ENCODE measurements around the gene EIF6. TPM values are rescaled to one million over a fixed set of nuclear protein-coding genes. Genes with fewer than 3 reads are reported as not detected.

EIF6 gene
- total and polyA plus RNA-seq, 2 donors (not counting 1 experiment from before 2014, with no cell fraction given): 117 to 156 TPM

DNA sequence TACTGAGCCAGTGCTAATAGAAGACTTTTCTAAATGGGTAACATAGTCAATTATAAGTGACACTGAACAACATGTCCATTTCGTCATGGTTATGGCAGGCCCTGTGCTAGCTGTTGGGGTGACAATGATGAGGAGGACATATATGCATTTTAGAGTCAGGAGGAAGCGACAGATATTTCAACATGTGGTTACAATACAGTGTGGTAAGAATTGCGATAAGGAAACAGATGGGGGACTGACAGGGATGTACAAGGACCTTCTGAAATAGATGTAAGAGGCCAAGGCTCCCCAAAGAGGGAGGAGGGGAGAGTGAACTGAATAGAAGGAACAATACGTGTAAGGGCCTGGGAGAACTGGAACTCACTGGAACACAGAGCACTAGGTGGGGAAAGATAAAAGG lies 46.4 kb downstream of the EIF6 start:
- Histone ChIP-seq H4K20me1 (ENCODE audit: control insufficient read depth, extremely low read depth, insufficient read depth, low read length) (no peaks in the 10 kb centered on the region), H3K9ac (ENCODE audit: insufficient read depth, low read length) (no peak overlapping the region), H3K4me1 (ENCODE audit: control insufficient read depth, extremely low read depth, insufficient read depth, low read length) (no peaks in the 10 kb centered on the region), H3K79me2 (ENCODE audit: control insufficient read depth, insufficient read depth, low read length) (no peaks in the 10 kb centered on the region), H2AFZ (ENCODE audit: low read length) (no peak overlapping the region), H3K36me3 (ENCODE audit: control insufficient read depth, insufficient read depth, low read length) (no peaks in the 10 kb centered on the region), H3K4me2 (ENCODE audit: extremely low read depth, insufficient read depth, low read length) (no peak overlapping the region), H3K27me3 (ENCODE audit: control insufficient read depth, insufficient read depth, low read length) (peaks cover 13% of the 10 kb centered on the region), H3K4me3 (replicated peaks in 1 of 4; ENCODE audit: control extremely low read depth in 1 of 4, insufficient read depth in 1 of 4, low read depth in 3 of 4, low read length in 4 of 4) (no peak overlapping the region), H3K9me3 (ENCODE audit: control insufficient read depth, insufficient read depth, low read depth, low read length) (no peaks in the 10 kb centered on the region), H3K27ac (ENCODE audit: insufficient read depth, low read length) (no peak overlapping the region)
- DNase-seq (ENCODE audit: low read depth in 2 of 2): no peak
- TF ChIP-seq CTCF (conservative IDR thresholded peaks at IDR 0.05 in 1 of 2, IDR thresholded peaks at IDR 0.05 in 1 of 2; ENCODE audit: low read depth in 1 of 2, low read length in 2 of 2): no peak
- TF ChIP-seq EZH2 (IDR thresholded peaks at IDR 0.05; ENCODE audit: low read length, missing control alignments): no peak

GRCh38 chr20:35237486-35237885 lies 47.1 kb downstream of the EIF6 start:
- Histone ChIP-seq H3K79me2 (ENCODE audit: control insufficient read depth, insufficient read depth, low read length) (no peaks in the 10 kb centered on the region), H3K9ac (ENCODE audit: insufficient read depth, low read length) (no peak overlapping the region), H3K27ac (ENCODE audit: insufficient read depth, low read length) (no peak overlapping the region), H4K20me1 (ENCODE audit: control insufficient read depth, extremely low read depth, insufficient read depth, low read length) (no peaks in the 10 kb centered on the region), H2AFZ (ENCODE audit: low read length) (no peak overlapping the region), H3K4me3 (replicated peaks in 1 of 4; ENCODE audit: control extremely low read depth in 1 of 4, insufficient read depth in 1 of 4, low read depth in 3 of 4, low read length in 4 of 4) (no peak overlapping the region), H3K27me3 (ENCODE audit: control insufficient read depth, insufficient read depth, low read length) (peaks cover 13% of the 10 kb centered on the region), H3K9me3 (ENCODE audit: control insufficient read depth, insufficient read depth, low read depth, low read length) (no peaks in the 10 kb centered on the region), H3K4me1 (ENCODE audit: control insufficient read depth, extremely low read depth, insufficient read depth, low read length) (no peaks in the 10 kb centered on the region), H3K4me2 (ENCODE audit: extremely low read depth, insufficient read depth, low read length) (no peak overlapping the region), H3K36me3 (ENCODE audit: control insufficient read depth, insufficient read depth, low read length) (no peaks in the 10 kb centered on the region)
- DNase-seq (ENCODE audit: low read depth in 2 of 2): no peak
- TF ChIP-seq CTCF (conservative IDR thresholded peaks at IDR 0.05 in 1 of 2, IDR thresholded peaks at IDR 0.05 in 1 of 2; ENCODE audit: low read depth in 1 of 2, low read length in 2 of 2) (no peak), EZH2 (IDR thresholded peaks at IDR 0.05; ENCODE audit: low read length, missing control alignments) (no peak)

DNA sequence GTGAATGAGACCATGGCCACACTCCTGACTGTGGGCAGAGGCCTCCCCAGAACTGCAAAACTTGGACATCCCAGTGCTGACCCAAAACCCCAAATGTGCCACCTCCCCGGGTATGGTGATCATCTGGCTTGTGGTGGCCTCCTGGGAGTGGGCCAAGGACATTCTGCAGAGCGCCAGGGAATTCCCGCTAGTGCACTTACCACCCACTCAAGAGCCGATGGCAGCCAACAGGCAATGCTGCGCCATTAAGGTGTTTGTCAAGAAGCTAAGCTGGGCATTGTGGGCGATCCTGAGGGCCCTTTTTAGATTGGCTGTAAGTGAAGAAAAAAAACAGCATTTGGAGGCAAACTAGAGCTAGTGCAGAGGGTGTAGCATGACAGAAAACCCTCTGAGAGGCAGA lies 48.7 kb downstream of the EIF6 start:
- Histone ChIP-seq H3K4me2 (ENCODE audit: extremely low read depth, insufficient read depth, low read length) (no peak overlapping the region), H3K27me3 (ENCODE audit: control insufficient read depth, insufficient read depth, low read length) (peaks cover 10% of the 10 kb centered on the region), H3K4me3 (replicated peaks in 1 of 4; ENCODE audit: control extremely low read depth in 1 of 4, insufficient read depth in 1 of 4, low read depth in 3 of 4, low read length in 4 of 4) (no peak overlapping the region)

More for the DNA sequence above, 48.7 kb downstream of the EIF6 start:
- Histone ChIP-seq H3K4me1 (ENCODE audit: control insufficient read depth, extremely low read depth, insufficient read depth, low read length) (no peaks in the 10 kb centered on the region), H3K79me2 (ENCODE audit: control insufficient read depth, insufficient read depth, low read length) (no peaks in the 10 kb centered on the region), H2AFZ (ENCODE audit: low read length) (no peak overlapping the region), H3K27ac (ENCODE audit: insufficient read depth, low read length) (no peak overlapping the region), H3K36me3 (ENCODE audit: control insufficient read depth, insufficient read depth, low read length) (no peaks in the 10 kb centered on the region), H3K9ac (ENCODE audit: insufficient read depth, low read length) (no peak overlapping the region), H3K9me3 (ENCODE audit: control insufficient read depth, insufficient read depth, low read depth, low read length) (no peaks in the 10 kb centered on the region), H4K20me1 (ENCODE audit: control insufficient read depth, extremely low read depth, insufficient read depth, low read length) (no peaks in the 10 kb centered on the region)
- no peak for DNase-seq (ENCODE audit: low read depth in 2 of 2)
- TF ChIP-seq CTCF (conservative IDR thresholded peaks at IDR 0.05 in 1 of 2, IDR thresholded peaks at IDR 0.05 in 1 of 2; ENCODE audit: low read depth in 1 of 2, low read length in 2 of 2) (no peak), EZH2 (IDR thresholded peaks at IDR 0.05; ENCODE audit: low read length, missing control alignments) (no peak)
